Panc1 (cell line): Measurements from ENCODE around the gene F11. TPM values are rescaled to one million over a fixed set of nuclear protein-coding genes. Genes with fewer than 3 reads are reported as not detected.
"Not testable (repeated sequence)": the region's sequence is repeated elsewhere in the genome, so short reads cannot be mapped to it uniquely, and the experiment has no call there.

ENCODE experiments used
- ATAC-seq: fragments of 200-7000 bp; cut with Tn5 transposase; 2 replicates; pipeline ENCODE4 v1.9.1; 2020; ENCODE audit warnings: mild to moderate bottlenecking, moderate library complexity
- BruUV-seq: library from RNA; stranded (reverse); fragments of 400-500 nt; replicated peaks from 2 replicates; lab custom pipeline; 2021; lab: Mats Ljungman, UMichigan
- CTCF ChIA-PET: fragments of 300-600 bp; sonication (Branson Sonifier 250); formaldehyde crosslinking; loops from one replicate; lab custom pipeline; 2022; ENCODE audit warnings: antibody characterized with exemption; lab: Charles Lee
- POLR2A ChIA-PET: fragments of 300-600 bp; sonication (Branson Sonifier 250); formaldehyde crosslinking; loops from one replicate; lab custom pipeline; 2022; ENCODE audit warnings: antibody characterized with exemption; lab: Charles Lee
- DNase-seq: peaks from one replicate; pipeline ENCODE4 v3.0.0-alpha.2; 2010; ENCODE audit warnings: low read depth, low spot score
- H3K27ac ChIP-seq: 2 replicates; pipeline ENCODE4 v1.5.1; 2011; ENCODE audit warnings: mild to moderate bottlenecking, low read length, inconsistent platforms
- H3K27me3 ChIP-seq: fragments of 200-500 bp; sonication (Bioruptor generic); 2 replicates; pipeline ENCODE4 v1.6.0; 2014; ENCODE audit warnings: low read length, inconsistent platforms; ENCODE audit not compliant: control insufficient read depth, insufficient read depth
- H3K36me3 ChIP-seq: fragments of 200-500 bp; sonication (Bioruptor generic); 2 replicates; pipeline ENCODE4 v1.5.1; 2014; ENCODE audit warnings: inconsistent platforms, mild to moderate bottlenecking, low read length, moderate library complexity; ENCODE audit not compliant: control insufficient read depth, insufficient read depth
- H3K4me1 ChIP-seq: 2 replicates; pipeline ENCODE4 v1.5.1; 2011; ENCODE audit warnings: inconsistent platforms, mild to moderate bottlenecking, low read length, moderate library complexity; ENCODE audit not compliant: control insufficient read depth, insufficient read depth
- H3K4me3 ChIP-seq, 2 experiments: 2 replicates each; pipeline ENCODE4 v1.5.1; 2011 to 2012; ENCODE audit warnings: low read depth in 2 of 2, low read length in 2 of 2, mild to moderate bottlenecking in 2 of 2, inconsistent platforms in 1 of 2, moderate library complexity in 1 of 2
- H3K9me3 ChIP-seq: fragments of 200-500 bp; sonication (Bioruptor generic); 2 replicates; pipeline ENCODE4 v1.5.1; 2014; ENCODE audit warnings: low read depth, mild to moderate bottlenecking, inconsistent platforms, low read length, moderate library complexity; ENCODE audit not compliant: control insufficient read depth, insufficient read depth
- POLR2AphosphoS5 ChIP-seq: IDR thresholded peaks from 2 replicates; pipeline ENCODE4 v1.6.1; 2012; ENCODE audit warnings: mild to moderate bottlenecking, low read depth, low read length, moderate library complexity
- SIN3A ChIP-seq: IDR thresholded peaks from 2 replicates; pipeline ENCODE4 v1.6.1; 2012; ENCODE audit warnings: low read depth, mild to moderate bottlenecking, low read length, moderate library complexity, borderline replicate concordance; ENCODE audit not compliant: insufficient read depth
- TCF7L2 ChIP-seq: IDR thresholded peaks from 2 replicates; pipeline ENCODE4 v1.6.1; 2011; ENCODE audit warnings: mild to moderate bottlenecking, low read depth, low read length, inconsistent platforms
- in situ Hi-C: cut with HindIII; loops from 2 replicates; pipeline ENCODE4 v1.10.0; 2016; ENCODE audit warnings: low sequenced_read_pairs, low pct_unique_long_range_greater_than_20kb
- intact Hi-C: fragments of 100-400 bp; cut with micrococcal nuclease; formaldehyde crosslinking; loops from one replicate; pipeline ENCODE4 v1.10.0; 2022; ENCODE audit not compliant: unreplicated experiment
- total RNA-seq: library from RNA; stranded (reverse); gene quantifications from one replicate; pipeline ENCODE4 v1.2.1, GENCODE V29; 2021; ENCODE audit not compliant: unreplicated experiment
- TF ChIP-seq, protein P1 (sequence below), 2 experiments: IDR thresholded peaks; 2 replicates each; pipeline ENCODE4 v1.6.1; 2011 to 2012; ENCODE audit warnings: low read depth in 2 of 2, control low read depth in 1 of 2, low read length in 1 of 2, mild to moderate bottlenecking in 1 of 2, moderate library complexity in 1 of 2; ENCODE audit not compliant: insufficient read depth in 1 of 2
- TF ChIP-seq, protein P2 (sequence below): fragments of 450-650 bp; IDR thresholded peaks from 2 replicates; pipeline ENCODE4 v1.5.1; 2017; ENCODE audit warnings: mild to moderate bottlenecking

F11 gene
- total RNA-seq, 1 experiment from 2014 or later: not detected

DNA sequence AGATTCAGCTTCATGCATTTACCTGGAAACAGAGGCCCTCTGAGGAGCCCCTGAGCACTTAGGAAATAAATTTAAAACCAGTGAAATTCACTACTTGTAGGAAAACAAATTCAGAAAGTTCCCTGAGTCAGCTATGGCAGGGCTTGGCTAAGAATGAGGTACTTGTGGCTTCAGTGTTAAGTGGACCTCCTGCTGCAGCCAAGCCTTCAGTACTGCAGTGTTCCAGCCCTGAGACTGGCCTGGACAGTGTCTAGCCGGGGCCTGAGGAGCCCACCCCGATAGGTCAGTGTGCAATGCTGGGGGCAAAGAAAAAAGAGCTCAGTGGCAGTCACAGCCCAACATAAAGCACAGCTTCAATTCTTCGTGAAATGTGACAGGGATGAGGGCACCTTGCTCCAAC, 41.9 kb downstream of the F11 start:
- Histone ChIP-seq H3K9me3 (no peaks in the 10 kb centered on the region), H3K4me3 (no peak overlapping the region), H3K27ac (no peak overlapping the region), H3K27me3 (peaks cover 2% of the 10 kb centered on the region; the same call in 1 of the 2 replicates), H3K4me1 (no peaks in the 10 kb centered on the region), H3K36me3 (no peaks in the 10 kb centered on the region)
- no peak for ATAC-seq
- BruUV-seq: no TSS peak
- in situ Hi-C loops: no loop called here
- ChIA-PET POLR2A (no interaction called here), CTCF (no interaction called here)
- intact Hi-C loops: loop anchor here (5.0 kb wide), 1 partner anchor 269 kb away; no protein-coding TSS in a partner anchor
- no peak for TF ChIP-seq POLR2AphosphoS5
- no peak for TF ChIP-seq TCF7L2
- TF ChIP-seq, protein P1, sequence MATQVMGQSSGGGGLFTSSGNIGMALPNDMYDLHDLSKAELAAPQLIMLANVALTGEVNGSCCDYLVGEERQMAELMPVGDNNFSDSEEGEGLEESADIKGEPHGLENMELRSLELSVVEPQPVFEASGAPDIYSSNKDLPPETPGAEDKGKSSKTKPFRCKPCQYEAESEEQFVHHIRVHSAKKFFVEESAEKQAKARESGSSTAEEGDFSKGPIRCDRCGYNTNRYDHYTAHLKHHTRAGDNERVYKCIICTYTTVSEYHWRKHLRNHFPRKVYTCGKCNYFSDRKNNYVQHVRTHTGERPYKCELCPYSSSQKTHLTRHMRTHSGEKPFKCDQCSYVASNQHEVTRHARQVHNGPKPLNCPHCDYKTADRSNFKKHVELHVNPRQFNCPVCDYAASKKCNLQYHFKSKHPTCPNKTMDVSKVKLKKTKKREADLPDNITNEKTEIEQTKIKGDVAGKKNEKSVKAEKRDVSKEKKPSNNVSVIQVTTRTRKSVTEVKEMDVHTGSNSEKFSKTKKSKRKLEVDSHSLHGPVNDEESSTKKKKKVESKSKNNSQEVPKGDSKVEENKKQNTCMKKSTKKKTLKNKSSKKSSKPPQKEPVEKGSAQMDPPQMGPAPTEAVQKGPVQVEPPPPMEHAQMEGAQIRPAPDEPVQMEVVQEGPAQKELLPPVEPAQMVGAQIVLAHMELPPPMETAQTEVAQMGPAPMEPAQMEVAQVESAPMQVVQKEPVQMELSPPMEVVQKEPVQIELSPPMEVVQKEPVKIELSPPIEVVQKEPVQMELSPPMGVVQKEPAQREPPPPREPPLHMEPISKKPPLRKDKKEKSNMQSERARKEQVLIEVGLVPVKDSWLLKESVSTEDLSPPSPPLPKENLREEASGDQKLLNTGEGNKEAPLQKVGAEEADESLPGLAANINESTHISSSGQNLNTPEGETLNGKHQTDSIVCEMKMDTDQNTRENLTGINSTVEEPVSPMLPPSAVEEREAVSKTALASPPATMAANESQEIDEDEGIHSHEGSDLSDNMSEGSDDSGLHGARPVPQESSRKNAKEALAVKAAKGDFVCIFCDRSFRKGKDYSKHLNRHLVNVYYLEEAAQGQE (IDR thresholded peaks at IDR 0.05; ENCODE audit: insufficient read depth in 1 of 2, low read depth in 2 of 2, low read length in 1 of 2): no peak
- no peak for DNase-seq

DNA sequence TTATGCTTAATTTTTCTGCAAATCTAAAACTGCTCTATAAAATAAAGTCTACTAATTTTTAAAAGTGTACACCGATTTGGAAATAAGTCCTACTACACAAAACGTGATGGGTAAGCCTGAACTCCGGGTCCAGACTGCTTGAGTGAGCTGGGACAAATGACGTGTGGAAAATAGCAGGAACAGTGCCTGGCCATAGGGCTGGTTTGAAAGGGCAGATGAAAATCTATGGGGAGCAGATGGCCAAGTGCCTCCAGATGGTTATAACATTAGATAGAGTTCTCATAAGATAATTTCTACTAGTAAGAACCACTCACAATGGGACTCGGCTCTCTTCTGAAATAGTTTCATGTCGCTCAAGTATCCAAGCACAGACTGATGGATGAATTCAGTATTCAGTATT, 52.5 kb downstream of the F11 start:
- no peaks in the 10 kb centered on the region for H3K4me1 ChIP-seq
- ChIA-PET POLR2A (no interaction called here), CTCF (no interaction called here)
- TF ChIP-seq, protein P1 (IDR thresholded peaks at IDR 0.05; ENCODE audit: insufficient read depth in 1 of 2, low read depth in 2 of 2, low read length in 1 of 2): no peak
- TF ChIP-seq TCF7L2 (no peak), POLR2AphosphoS5 (no peak), SIN3A (no peak)
- TF ChIP-seq, protein P2, sequence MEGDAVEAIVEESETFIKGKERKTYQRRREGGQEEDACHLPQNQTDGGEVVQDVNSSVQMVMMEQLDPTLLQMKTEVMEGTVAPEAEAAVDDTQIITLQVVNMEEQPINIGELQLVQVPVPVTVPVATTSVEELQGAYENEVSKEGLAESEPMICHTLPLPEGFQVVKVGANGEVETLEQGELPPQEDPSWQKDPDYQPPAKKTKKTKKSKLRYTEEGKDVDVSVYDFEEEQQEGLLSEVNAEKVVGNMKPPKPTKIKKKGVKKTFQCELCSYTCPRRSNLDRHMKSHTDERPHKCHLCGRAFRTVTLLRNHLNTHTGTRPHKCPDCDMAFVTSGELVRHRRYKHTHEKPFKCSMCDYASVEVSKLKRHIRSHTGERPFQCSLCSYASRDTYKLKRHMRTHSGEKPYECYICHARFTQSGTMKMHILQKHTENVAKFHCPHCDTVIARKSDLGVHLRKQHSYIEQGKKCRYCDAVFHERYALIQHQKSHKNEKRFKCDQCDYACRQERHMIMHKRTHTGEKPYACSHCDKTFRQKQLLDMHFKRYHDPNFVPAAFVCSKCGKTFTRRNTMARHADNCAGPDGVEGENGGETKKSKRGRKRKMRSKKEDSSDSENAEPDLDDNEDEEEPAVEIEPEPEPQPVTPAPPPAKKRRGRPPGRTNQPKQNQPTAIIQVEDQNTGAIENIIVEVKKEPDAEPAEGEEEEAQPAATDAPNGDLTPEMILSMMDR: no peak
- in situ Hi-C loops: no loop called here
- no peak for DNase-seq
- H3K27ac ChIP-seq: no peak overlapping the region
- H3K36me3 ChIP-seq: no peaks in the 10 kb centered on the region
- peaks cover 11% of the 10 kb centered on the region; the same call in 1 of the 2 replicates for H3K27me3 ChIP-seq
- H3K4me3 ChIP-seq: no peak overlapping the region
- intact Hi-C loops: no loop called here
- H3K9me3 ChIP-seq: no peaks in the 10 kb centered on the region
- no TSS peak for BruUV-seq
- ATAC-seq: no peak

DNA sequence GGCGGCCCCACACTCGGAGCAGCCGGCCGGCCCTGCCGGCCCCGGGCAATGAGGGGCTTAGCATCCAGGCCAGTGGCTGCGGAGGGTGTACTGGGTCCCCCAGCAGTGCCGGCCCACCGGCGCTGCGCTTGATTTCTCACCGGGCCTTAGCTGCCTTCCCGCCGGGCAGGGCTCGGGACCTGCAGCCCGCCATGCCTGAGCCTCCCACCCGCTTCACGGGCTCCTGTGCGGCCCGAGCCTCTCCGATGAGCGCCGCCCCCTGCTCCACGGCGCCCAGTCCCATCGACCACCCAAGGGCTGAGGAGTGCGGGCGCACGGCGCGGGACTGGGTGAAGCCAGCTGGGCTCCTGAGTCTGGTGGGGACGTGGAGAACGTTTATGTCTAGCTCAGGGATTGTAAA, 58.7 kb downstream of the F11 start:
- H3K4me1 ChIP-seq, H3K27ac ChIP-seq, BruUV-seq, H3K36me3 ChIP-seq, H3K27me3 ChIP-seq, H3K9me3 ChIP-seq, CTCF ChIA-PET, H3K4me3 ChIP-seq, ATAC-seq, POLR2A ChIA-PET, DNase-seq, in situ Hi-C loops, intact Hi-C loops: not testable (repeated sequence)
